Astrocyte (in vitro differentiated cells and primary cell): Measurements from ENCODE around the gene UBXN1. TPM values are rescaled to one million over a fixed set of nuclear protein-coding genes. Genes with fewer than 3 reads are reported as not detected.

Source experiments
- DNase-seq: peaks from one replicate; pipeline ENCODE4 v3.0.0-alpha.2; 2010; ENCODE audit warnings: low read depth
- FAIRE-seq: peaks from 2 replicates; lab custom pipeline; 2011; peaks lifted over from hg19 to GRCh38; lab: Jason Lieb, UNC
- H2AFZ ChIP-seq: 2 replicates; pipeline ENCODE4 v1.6.0; 2012; ENCODE audit warnings: low read depth, low read length, inconsistent platforms
- H3K27ac ChIP-seq: 2 replicates; pipeline ENCODE4 v1.5.1; 2011; ENCODE audit warnings: low read depth, low read length, inconsistent platforms
- H3K27me3 ChIP-seq: 2 replicates; pipeline ENCODE4 v1.6.0; 2011; ENCODE audit warnings: low read length, inconsistent platforms; ENCODE audit not compliant: insufficient read depth
- H3K36me3 ChIP-seq: 2 replicates; pipeline ENCODE4 v1.5.1; 2011; ENCODE audit warnings: low read length, inconsistent platforms; ENCODE audit not compliant: insufficient read depth
- H3K4me1 ChIP-seq: 2 replicates; pipeline ENCODE4 v1.5.1; 2011; ENCODE audit warnings: low read length, inconsistent platforms; ENCODE audit not compliant: insufficient read depth
- H3K4me2 ChIP-seq: 2 replicates; pipeline ENCODE4 v1.6.0; 2012; ENCODE audit warnings: low read length, inconsistent platforms
- H3K4me3 ChIP-seq: 2 replicates; pipeline ENCODE4 v1.5.1; 2011; ENCODE audit warnings: low read depth, mild to moderate bottlenecking, low read length, inconsistent platforms; ENCODE audit not compliant: insufficient read depth
- H3K79me2 ChIP-seq: 2 replicates; pipeline ENCODE4 v1.6.0; 2012; ENCODE audit warnings: mild to moderate bottlenecking, low read length, inconsistent platforms; ENCODE audit not compliant: insufficient read depth
- H3K9ac ChIP-seq: 2 replicates; pipeline ENCODE4 v1.6.0; 2012; ENCODE audit warnings: mild to moderate bottlenecking, low read length, inconsistent platforms
- H3K9me3 ChIP-seq: 2 replicates; pipeline ENCODE4 v1.5.1; 2012; ENCODE audit warnings: low read depth, mild to moderate bottlenecking, low read length, inconsistent platforms; ENCODE audit not compliant: insufficient read depth
- H4K20me1 ChIP-seq: 2 replicates; pipeline ENCODE4 v1.6.0; 2012; ENCODE audit warnings: low read length, inconsistent platforms; ENCODE audit not compliant: insufficient read depth
- H3K27ac Mint-ChIP-seq: one replicate; pipeline ENCODE4 v1.8.0; 2021; ENCODE audit warnings: mild to moderate bottlenecking, mixed read lengths; ENCODE audit not compliant: unreplicated experiment
- H3K27me3 Mint-ChIP-seq: one replicate; pipeline ENCODE4 v1.8.0; 2021; ENCODE audit warnings: low read depth, mixed read lengths; ENCODE audit not compliant: unreplicated experiment
- H3K36me3 Mint-ChIP-seq: one replicate; pipeline ENCODE4 v1.8.0; 2021; ENCODE audit warnings: low read depth, mixed read lengths; ENCODE audit not compliant: unreplicated experiment
- H3K4me1 Mint-ChIP-seq: one replicate; pipeline ENCODE4 v1.8.0; 2021; ENCODE audit warnings: low read depth, mixed read lengths; ENCODE audit not compliant: unreplicated experiment
- H3K4me3 Mint-ChIP-seq: one replicate; pipeline ENCODE4 v1.8.0; 2021; ENCODE audit warnings: mild to moderate bottlenecking, moderate library complexity, mixed read lengths; ENCODE audit not compliant: unreplicated experiment
- H3K9me3 Mint-ChIP-seq: one replicate; pipeline ENCODE4 v1.8.0; 2021; ENCODE audit warnings: mild to moderate bottlenecking, mixed read lengths; ENCODE audit not compliant: unreplicated experiment
- CTCF ChIP-seq: IDR thresholded peaks from 2 replicates; pipeline ENCODE4 v1.5.1; 2011; ENCODE audit warnings: low read depth, mild to moderate bottlenecking, inconsistent platforms, low read length, moderate library complexity; ENCODE audit not compliant: insufficient read depth
- EZH2 ChIP-seq: IDR thresholded peaks from 2 replicates; pipeline ENCODE4 v1.6.1; 2012; ENCODE audit warnings: mild to moderate bottlenecking, low read length, inconsistent platforms; ENCODE audit not compliant: insufficient read depth
- total RNA-seq: library from RNA; stranded (reverse); gene quantifications from 2 replicates; pipeline ENCODE4 v1.2.1, GENCODE V29; 2021

The UBXN1 gene
- total RNA-seq, 1 donor from 2014 or later: 80.0 TPM

- H2AFZ ChIP-seq: no peak overlapping the region
- H3K9me3 ChIP-seq: no peaks in the 10 kb centered on the region
- Mint-ChIP-seq H3K4me1 (peaks cover 4% of the 10 kb centered on the region), H3K27me3 (no peaks in the 10 kb centered on the region), H3K27ac (no peak overlapping the region), H3K36me3 (no peaks in the 10 kb centered on the region), H3K9me3 (no peaks in the 10 kb centered on the region), H3K4me3 (no peak overlapping the region)
- H3K36me3 ChIP-seq: peaks cover 2% of the 10 kb centered on the region
- FAIRE-seq: no peak
- H3K4me2 ChIP-seq: no peak overlapping the region
- peaks cover 3% of the 10 kb centered on the region for H4K20me1 ChIP-seq
- H3K9ac ChIP-seq: no peak overlapping the region
- H3K4me1 ChIP-seq: peaks cover 4% of the 10 kb centered on the region
- DNase-seq: no peak
- TF ChIP-seq CTCF: no peak
- TF ChIP-seq EZH2: no peak
- no peaks in the 10 kb centered on the region for H3K27me3 ChIP-seq
- peaks cover 15% of the 10 kb centered on the region for H3K79me2 ChIP-seq
- H3K4me3 ChIP-seq: no peak overlapping the region
- H3K27ac ChIP-seq: no peak overlapping the region
Observed at GRCh38 chr11:62656796-62657429, 22.0 kb downstream of the UBXN1 start.

- Histone ChIP-seq H3K27me3 (no peaks in the 10 kb centered on the region), H4K20me1 (peaks cover 3% of the 10 kb centered on the region), H3K4me3 (no peak overlapping the region), H3K9ac (no peak overlapping the region), H3K9me3 (no peaks in the 10 kb centered on the region), H2AFZ (no peak overlapping the region), H3K79me2 (peaks cover 35% of the 10 kb centered on the region), H3K4me2 (no peak overlapping the region), H3K36me3 (peaks cover 3% of the 10 kb centered on the region), H3K27ac (no peak overlapping the region), H3K4me1 (peaks cover 7% of the 10 kb centered on the region)
- H3K4me3 Mint-ChIP-seq: peak overlapping the region; percentile 68
- no peak for DNase-seq
- no peak overlapping the region for H3K27ac Mint-ChIP-seq
- no peak for TF ChIP-seq CTCF
- TF ChIP-seq EZH2: no peak
- peaks cover 4% of the 10 kb centered on the region for H3K4me1 Mint-ChIP-seq
- H3K9me3 Mint-ChIP-seq: no peaks in the 10 kb centered on the region
- FAIRE-seq: no peak
- H3K36me3 Mint-ChIP-seq: no peaks in the 10 kb centered on the region
- no peaks in the 10 kb centered on the region for H3K27me3 Mint-ChIP-seq
Observed at GRCh38 chr11:62654297-62654696, 24.6 kb downstream of the UBXN1 start.
